MCF 10A (cell line): ENCODE measurements around the gene VPS13C. TPM values are rescaled to one million over a fixed set of nuclear protein-coding genes. Genes with fewer than 3 reads are reported as not detected.

Experiments used
- BruUV-seq: library from RNA; stranded (reverse); fragments of 400-500 nt; replicated peaks from 2 replicates; lab custom pipeline; 2021; lab: Mats Ljungman, UMichigan
- CTCF ChIA-PET: fragments of 300-600 bp; sonication (Branson Sonifier 250); formaldehyde crosslinking; extraction: SDS; loops from one replicate; lab custom pipeline; 2021; ENCODE audit warnings: antibody characterized with exemption, inconsistent platforms; lab: Yijun Ruan, JAX
- POLR2A ChIA-PET: fragments of 300-600, 350-650 bp; sonication (Branson Sonifier 250); formaldehyde crosslinking; extraction: SDS; loops from one replicate; lab custom pipeline; 2020; ENCODE audit warnings: antibody characterized with exemption, inconsistent platforms; lab: Yijun Ruan, JAX
- DNase-seq: peaks from one replicate; pipeline ENCODE4 v3.0.0-alpha.2; 2018; ENCODE audit not compliant: unreplicated experiment
- H3K27ac Mint-ChIP-seq: one replicate; pipeline ENCODE4 v1.8.0; 2022; ENCODE audit warnings: mild to moderate bottlenecking, low read depth, mixed read lengths; ENCODE audit not compliant: unreplicated experiment
- H3K27me3 Mint-ChIP-seq: one replicate; pipeline ENCODE4 v1.8.0; 2022; ENCODE audit warnings: mixed read lengths; ENCODE audit not compliant: insufficient read depth, unreplicated experiment
- H3K36me3 Mint-ChIP-seq: one replicate; pipeline ENCODE4 v1.8.0; 2022; ENCODE audit warnings: mild to moderate bottlenecking, moderate library complexity, mixed read lengths; ENCODE audit not compliant: insufficient read depth, unreplicated experiment
- H3K4me1 Mint-ChIP-seq: one replicate; pipeline ENCODE4 v1.8.0; 2022; ENCODE audit warnings: mixed read lengths; ENCODE audit not compliant: insufficient read depth, unreplicated experiment
- H3K4me3 Mint-ChIP-seq: one replicate; pipeline ENCODE4 v1.8.0; 2022; ENCODE audit warnings: mild to moderate bottlenecking, moderate library complexity, mixed read lengths; ENCODE audit not compliant: unreplicated experiment
- H3K9me3 Mint-ChIP-seq: one replicate; pipeline ENCODE4 v1.8.0; 2022; ENCODE audit warnings: mixed read lengths; ENCODE audit not compliant: unreplicated experiment
- CTCF ChIP-seq: fragments of 200-600 bp; IDR thresholded peaks from one replicate; pipeline ENCODE4 v1.8.0; 2022; ENCODE audit warnings: antibody characterized with exemption, mild to moderate bottlenecking; ENCODE audit not compliant: unreplicated experiment
- intact Hi-C: fragments of 100-400 bp; cut with micrococcal nuclease; formaldehyde crosslinking; loops from 2 replicates; pipeline ENCODE4 v1.14.1; 2022
- total RNA-seq: library from RNA; stranded (reverse); gene quantifications from 2 replicates; pipeline ENCODE4 v1.2.3, GENCODE V29; 2022

VPS13C gene
- total RNA-seq, 1 experiment from 2014 or later, result 47.4 TPM

- DNase-seq, result peak; percentile 38
Observed at GRCh38 chr15:61871926-61872522, 188.2 kb downstream of the VPS13C start.

GRCh38 chr15:61869656-61870055 is 190.6 kb downstream of the VPS13C start:
- no peak for DNase-seq
- POLR2A ChIA-PET, result no interaction called here
- Mint-ChIP-seq H3K9me3 (no peaks in the 10 kb centered on the region), H3K4me3 (no peak overlapping the region), H3K36me3 (peaks cover 55% of the 10 kb centered on the region), H3K27ac (peak overlapping the region; percentile 13), H3K27me3 (no peaks in the 10 kb centered on the region), H3K4me1 (no peaks in the 10 kb centered on the region)
- intact Hi-C loops, result loop anchor here (5.0 kb wide), 1 partner anchor 383 kb away; no protein-coding TSS in a partner anchor
- no TSS peak for BruUV-seq
- CTCF ChIA-PET, result interaction anchor here (0.6 kb wide), 1 partner anchor 24 kb away, joined by 3 read pairs; no protein-coding TSS in a partner anchor
- no peak for TF ChIP-seq CTCF

More at GRCh38 chr15:61871926-61872522, 188.2 kb downstream of the VPS13C start:
- H3K27ac Mint-ChIP-seq, result peak overlapping the region; percentile 31
- no peaks in the 10 kb centered on the region for H3K27me3 Mint-ChIP-seq
- BruUV-seq, result no TSS peak
- no peaks in the 10 kb centered on the region for H3K9me3 Mint-ChIP-seq
- ChIA-PET CTCF (interaction anchor here (0.5 to 1.6 kb wide), 9 partner anchors 18 to 819 kb away, joined by 3 to 6 read pairs (median 3); no protein-coding TSS in a partner anchor), POLR2A (interaction anchor here (0.6 kb wide), 2 partner anchors 26 to 434 kb away, joined by 3 read pairs; no protein-coding TSS in a partner anchor)
- peaks cover 68% of the 10 kb centered on the region for H3K36me3 Mint-ChIP-seq
- intact Hi-C loops, result loop anchor here (1.0 to 5.0 kb wide), 4 partner anchors 199 to 435 kb away; no protein-coding TSS in a partner anchor
- H3K4me1 Mint-ChIP-seq, result no peaks in the 10 kb centered on the region
- peak; percentile 54 for TF ChIP-seq CTCF
- no peak overlapping the region for H3K4me3 Mint-ChIP-seq

- no peaks in the 10 kb centered on the region for H3K36me3 Mint-ChIP-seq
- DNase-seq, result no peak
- no TSS peak for BruUV-seq
- H3K27ac Mint-ChIP-seq, result no peak overlapping the region
- CTCF ChIA-PET, result no interaction called here
- POLR2A ChIA-PET, result no interaction called here
- H3K4me3 Mint-ChIP-seq, result no peak overlapping the region
- no peak for TF ChIP-seq CTCF
- intact Hi-C loops, result no loop called here
- H3K27me3 Mint-ChIP-seq, result no peaks in the 10 kb centered on the region
- no peaks in the 10 kb centered on the region for H3K9me3 Mint-ChIP-seq
- no peaks in the 10 kb centered on the region for H3K4me1 Mint-ChIP-seq
Observed at GRCh38 chr15:61861962-61862361, 198.3 kb downstream of the VPS13C start.

GRCh38 chr15:61857169-61857829 is 202.9 kb downstream of the VPS13C start:
- BruUV-seq, result no TSS peak
- peaks cover 21% of the 10 kb centered on the region for H3K36me3 Mint-ChIP-seq
- no peak for TF ChIP-seq CTCF
- CTCF ChIA-PET, result interaction anchor here (0.6 kb wide), 1 partner anchor 849 kb away, joined by 3 read pairs; no protein-coding TSS in a partner anchor
- intact Hi-C loops, result no loop called here
- no peak for DNase-seq
- H3K4me3 Mint-ChIP-seq, result no peak overlapping the region
- H3K4me1 Mint-ChIP-seq, result no peaks in the 10 kb centered on the region
- H3K27ac Mint-ChIP-seq, result no peak overlapping the region
- no peaks in the 10 kb centered on the region for H3K27me3 Mint-ChIP-seq
- POLR2A ChIA-PET, result no interaction called here
- H3K9me3 Mint-ChIP-seq, result no peaks in the 10 kb centered on the region
